22Rv1 (cell line): ENCODE data around the gene LTC4S.

ENCODE experiments used
- ZFX ChIP-seq: fragments of 450-650 bp; IDR thresholded peaks from 2 replicates; pipeline ENCODE4 v1.6.1; 2017; ENCODE audit warnings: antibody characterized with exemption, borderline replicate concordance
- TF ChIP-seq, protein P1 (sequence below): fragments of 450-650 bp; IDR thresholded peaks from 2 replicates; pipeline ENCODE4 v1.5.1; 2017; ENCODE audit warnings: mild to moderate bottlenecking

DNA sequence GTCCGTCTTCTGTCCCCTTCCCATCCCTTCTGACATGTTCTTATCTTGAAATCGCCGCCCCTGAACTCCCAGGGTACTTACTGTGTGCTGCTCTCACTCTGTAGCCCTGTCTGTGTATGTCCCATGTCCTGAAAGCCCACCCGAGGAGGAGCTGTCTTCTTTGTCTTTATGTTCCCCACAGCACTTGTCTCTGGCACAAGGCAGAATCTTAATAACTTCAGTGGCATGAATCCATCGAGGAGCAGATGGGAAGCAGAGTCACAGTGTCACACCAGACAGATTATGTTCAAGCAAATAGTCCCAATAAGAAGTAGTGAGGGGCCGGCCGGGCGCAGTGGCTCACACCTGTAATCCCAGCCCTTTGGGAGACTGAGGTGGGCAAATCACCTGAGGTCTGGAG lies 29.7 kb upstream of the LTC4S start:
- TF ChIP-seq, protein P1, sequence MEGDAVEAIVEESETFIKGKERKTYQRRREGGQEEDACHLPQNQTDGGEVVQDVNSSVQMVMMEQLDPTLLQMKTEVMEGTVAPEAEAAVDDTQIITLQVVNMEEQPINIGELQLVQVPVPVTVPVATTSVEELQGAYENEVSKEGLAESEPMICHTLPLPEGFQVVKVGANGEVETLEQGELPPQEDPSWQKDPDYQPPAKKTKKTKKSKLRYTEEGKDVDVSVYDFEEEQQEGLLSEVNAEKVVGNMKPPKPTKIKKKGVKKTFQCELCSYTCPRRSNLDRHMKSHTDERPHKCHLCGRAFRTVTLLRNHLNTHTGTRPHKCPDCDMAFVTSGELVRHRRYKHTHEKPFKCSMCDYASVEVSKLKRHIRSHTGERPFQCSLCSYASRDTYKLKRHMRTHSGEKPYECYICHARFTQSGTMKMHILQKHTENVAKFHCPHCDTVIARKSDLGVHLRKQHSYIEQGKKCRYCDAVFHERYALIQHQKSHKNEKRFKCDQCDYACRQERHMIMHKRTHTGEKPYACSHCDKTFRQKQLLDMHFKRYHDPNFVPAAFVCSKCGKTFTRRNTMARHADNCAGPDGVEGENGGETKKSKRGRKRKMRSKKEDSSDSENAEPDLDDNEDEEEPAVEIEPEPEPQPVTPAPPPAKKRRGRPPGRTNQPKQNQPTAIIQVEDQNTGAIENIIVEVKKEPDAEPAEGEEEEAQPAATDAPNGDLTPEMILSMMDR, result no peak
- no peak for TF ChIP-seq ZFX
